HEK293 (cell line): ENCODE results near the gene BCAS3.

ENCODE experiments used
- CTCF ChIA-PET: fragments of 350-600 bp; formaldehyde crosslinking; extraction: SDS; loops from one replicate; lab custom pipeline; 2021; ENCODE audit warnings: antibody characterized with exemption; lab: Yijun Ruan, JAX
- POLR2A ChIA-PET: fragments of 300-600 bp; formaldehyde crosslinking; extraction: SDS; loops from one replicate; lab custom pipeline; 2020; ENCODE audit warnings: antibody characterized with exemption, inconsistent platforms; lab: Yijun Ruan, JAX
- H3K27ac ChIP-seq: fragments of 200-500 bp; sonication (Bioruptor generic); 2 replicates; pipeline ENCODE4 v1.5.1; 2014; ENCODE audit warnings: low read depth, low read length, control low read depth, inconsistent platforms; ENCODE audit errors: extremely low read depth
- H3K36me3 ChIP-seq, 2 experiments: fragments of 200-500 bp in 1 of 2; sonication (Bioruptor generic) in 1 of 2; 1 replicate in 1 of 2; 2 replicates in 1 of 2; pipeline ENCODE4 v1.5.1; 2014 to 2017; ENCODE audit warnings: inconsistent platforms in 2 of 2, low read length in 2 of 2; ENCODE audit not compliant: control insufficient read depth in 2 of 2, insufficient read depth in 1 of 2
- H3K4me1 ChIP-seq: fragments of 200-500 bp; sonication (Bioruptor generic); 2 replicates; pipeline ENCODE4 v1.5.1; 2014; ENCODE audit warnings: mild to moderate bottlenecking, low read length, inconsistent platforms; ENCODE audit not compliant: control insufficient read depth, insufficient read depth
- H3K4me3 ChIP-seq: 2 replicates; pipeline ENCODE4 v1.5.1; 2011; ENCODE audit warnings: low read depth, mild to moderate bottlenecking, control low read depth, low read length, moderate library complexity
- H3K9me3 ChIP-seq: fragments of 200-500 bp; sonication (Bioruptor generic); 2 replicates; pipeline ENCODE4 v1.5.1; 2014; ENCODE audit warnings: low read depth, low read length, inconsistent platforms; ENCODE audit not compliant: control insufficient read depth, insufficient read depth
- SCRT2 ChIP-seq: fragments of 450-650 bp; formaldehyde crosslinking; IDR thresholded peaks from 2 replicates; pipeline ENCODE4 v1.5.1; 2016; ENCODE audit warnings: missing biosample characterization, missing genetic modification characterization
- SP2 ChIP-seq: fragments of 450-650 bp; formaldehyde crosslinking; IDR thresholded peaks from 2 replicates; pipeline ENCODE4 v1.5.1; 2016; ENCODE audit warnings: missing biosample characterization, missing genetic modification characterization
- WT1 ChIP-seq: fragments of 450-650 bp; formaldehyde crosslinking; IDR thresholded peaks from 2 replicates; pipeline ENCODE4 v1.5.1; 2016; ENCODE audit warnings: missing biosample characterization, missing genetic modification characterization
- ZBTB26 ChIP-seq: fragments of 450-650 bp; formaldehyde crosslinking; optimal IDR thresholded peaks from 2 replicates; pipeline ENCODE3; 2016; ENCODE audit warnings: missing biosample characterization, mild to moderate bottlenecking, missing genetic modification characterization
- ZNF140 ChIP-seq: fragments of 450-650 bp; formaldehyde crosslinking; IDR thresholded peaks from 2 replicates; pipeline ENCODE4 v1.5.1; 2016; ENCODE audit warnings: missing biosample characterization, missing genetic modification characterization
- ZNF148 ChIP-seq: fragments of 450-650 bp; formaldehyde crosslinking; IDR thresholded peaks from 2 replicates; pipeline ENCODE4 v1.5.0; 2017; ENCODE audit warnings: missing biosample characterization, missing genetic modification characterization, borderline replicate concordance
- ZNF398 ChIP-seq: fragments of 450-650 bp; formaldehyde crosslinking; IDR thresholded peaks from 2 replicates; pipeline ENCODE4 v1.5.1; 2017; ENCODE audit warnings: missing biosample characterization, missing genetic modification characterization
- ZNF449 ChIP-seq: fragments of 450-650 bp; formaldehyde crosslinking; IDR thresholded peaks from 2 replicates; pipeline ENCODE4 v1.5.1; 2017; ENCODE audit warnings: missing biosample characterization, mild to moderate bottlenecking, missing genetic modification characterization, moderate library complexity
- ZNF571 ChIP-seq: fragments of 450-650 bp; formaldehyde crosslinking; IDR thresholded peaks from 2 replicates; pipeline ENCODE4 v1.5.0; 2017; ENCODE audit warnings: missing biosample characterization, missing genetic modification characterization

Gene BCAS3

GRCh38 chr17:61376931-61377838, 699.5 kb downstream of the BCAS3 start:
- Histone ChIP-seq H3K4me1 (no peaks in the 10 kb centered on the region), H3K4me3 (no peak overlapping the region), H3K27ac (no peak overlapping the region), H3K36me3 (no peaks in the 10 kb centered on the region), H3K9me3 (no peaks in the 10 kb centered on the region)
- TF ChIP-seq ZNF140 (tag by site-specific recombination), result no peak
- TF ChIP-seq SCRT2 (tag by site-specific recombination), result no peak
- TF ChIP-seq ZNF398 (tag by site-specific recombination), result no peak
- ChIA-PET CTCF (no interaction called here), POLR2A (no interaction called here)

GRCh38 chr17:61378658-61379456, 701.2 kb downstream of the BCAS3 start:
- H3K4me3 ChIP-seq, result no peak overlapping the region
- H3K36me3 ChIP-seq, result no peaks in the 10 kb centered on the region
- CTCF ChIA-PET, result interaction anchor here (0.6 kb wide), 1 partner anchor 663 kb away, joined by 5 read pairs; no protein-coding TSS in a partner anchor
- H3K4me1 ChIP-seq, result no peaks in the 10 kb centered on the region
- H3K27ac ChIP-seq, result no peak overlapping the region
- no peak for TF ChIP-seq ZNF148
- peak; percentile 94 for TF ChIP-seq ZNF449 (tag by site-specific recombination)
- TF ChIP-seq, all 188 proteins: peak for 1
- H3K9me3 ChIP-seq, result no peaks in the 10 kb centered on the region
- POLR2A ChIA-PET, result no interaction called here

GRCh38 chr17:61379457-61380216, 702.0 kb downstream of the BCAS3 start:
- POLR2A ChIA-PET, result no interaction called here
- TF ChIP-seq SP2, result no peak
- no peak for TF ChIP-seq ZNF571 (tag by site-specific recombination)
- no peak for TF ChIP-seq ZNF449 (tag by site-specific recombination)
- no peak for TF ChIP-seq ZBTB26 (tag by site-specific recombination)
- TF ChIP-seq WT1 (tag by site-specific recombination), result no peak
- H3K4me1 ChIP-seq, result no peaks in the 10 kb centered on the region

More at GRCh38 chr17:61379457-61380216, 702.0 kb downstream of the BCAS3 start:
- Histone ChIP-seq H3K36me3 (no peaks in the 10 kb centered on the region), H3K9me3 (no peaks in the 10 kb centered on the region), H3K27ac (no peak overlapping the region), H3K4me3 (no peak overlapping the region)
- CTCF ChIA-PET, result interaction anchor here (0.6 to 2.4 kb wide), 2 partner anchors 10 to 664 kb away, joined by 5 to 13 read pairs; no protein-coding TSS in a partner anchor
